Measurements from ENCODE around the gene IDUA. TPM values are rescaled to one million over a fixed set of nuclear protein-coding genes. Genes with fewer than 3 reads are reported as not detected.
"Not testable (repeated sequence)": the region's sequence is repeated elsewhere in the genome, so short reads cannot be mapped to it uniquely, and the experiment has no call there.

Gene IDUA
- total RNA-seq, 1 donor from 2014 or later: 18.0 TPM

- H3K4me1 Mint-ChIP-seq: peaks cover 4% of the 10 kb centered on the region
- H3K27me3 Mint-ChIP-seq (ENCODE audit: low read depth): peaks cover 60% of the 10 kb centered on the region
- no peak overlapping the region for H3K4me3 Mint-ChIP-seq
- no peak for DNase-seq (ENCODE audit: low read depth, low spot score)
- H3K9me3 Mint-ChIP-seq: no peaks in the 10 kb centered on the region
- no peak overlapping the region for H3K27ac Mint-ChIP-seq (ENCODE audit: unreplicated experiment)
- TF ChIP-seq CTCF (conservative IDR thresholded peaks at IDR 0.05): no peak
- H3K36me3 Mint-ChIP-seq (ENCODE audit: low read depth): no peaks in the 10 kb centered on the region
These were observed 66.3 kb downstream of the IDUA start for GRCh38 chr4:1053080-1053661.

- H3K4me1 Mint-ChIP-seq; H3K4me3 Mint-ChIP-seq; H3K27ac Mint-ChIP-seq (ENCODE audit: unreplicated experiment); H3K9me3 Mint-ChIP-seq; DNase-seq (ENCODE audit: low read depth, low spot score); H3K36me3 Mint-ChIP-seq (ENCODE audit: low read depth): not testable (repeated sequence)
- H3K27me3 Mint-ChIP-seq (ENCODE audit: low read depth): peaks cover 65% of the 10 kb centered on the region
These were observed 67.0 kb downstream of the IDUA start for GRCh38 chr4:1053891-1054290.

Other genes starting within 250 kb of the IDUA start
- 2.0 and 2.5 TPM in 2 replicates for gene CPLX1, start 160.9 kb upstream of the IDUA start, total RNA-seq
- 83.4 and 87.7 TPM in 2 replicates for gene GAK, start 54.7 kb upstream of the IDUA start, total RNA-seq
- gene TMEM175, start 54.6 kb upstream of the IDUA start, total RNA-seq: 15.2 and 22.1 TPM in 2 replicates
- gene DGKQ, start 13.5 kb upstream of the IDUA start, total RNA-seq: 15.0 and 15.7 TPM in 2 replicates
- gene SLC26A1, start 6.4 kb downstream of the IDUA start, total RNA-seq: 0.27 and 0.84 TPM in 2 replicates
- 54.9 and 58.8 TPM in 2 replicates for gene FGFRL1, start 24.6 kb downstream of the IDUA start, total RNA-seq
- 2.7 and 5.0 TPM in 2 replicates for gene RNF212, start 126.5 kb downstream of the IDUA start, total RNA-seq
- gene SPON2, start 185.5 kb downstream of the IDUA start, total RNA-seq: 2.3 and 4.1 TPM in 2 replicates

All from neural crest cell (in vitro differentiated cells).